Measurements from ENCODE around the gene PAPPA2. TPM values are rescaled to one million over a fixed set of nuclear protein-coding genes. Genes with fewer than 3 reads are reported as not detected.

The PAPPA2 gene
- total RNA-seq, 2 experiments from 2014 or later, result 0.19 TPM; not detected in 1

GRCh38 chr1:176705585-176705984 is 242.6 kb downstream of the PAPPA2 start:
- ChIA-PET CTCF (ENCODE audit: unreplicated experiment) (no interaction called here), POLR2A (interaction anchor here (1.5 kb wide), 1 partner anchor 135 kb away, joined by 3 read pairs; no protein-coding TSS in a partner anchor)
- Histone ChIP-seq H3K9me3 (ENCODE audit: low read length) (no peaks in the 10 kb centered on the region), H2AFZ (ENCODE audit: low read length) (no peak overlapping the region), H3K4me2 (ENCODE audit: low read length) (no peak overlapping the region), H3K4me1 (ENCODE audit: insufficient read depth, low read length, poor library complexity, severe bottlenecking) (no peaks in the 10 kb centered on the region), H3K9me2 (ENCODE audit: insufficient read depth, low read length) (no peaks in the 10 kb centered on the region), H3K79me2 (ENCODE audit: insufficient read depth, low read depth, low read length) (no peaks in the 10 kb centered on the region), H4K20me1 (ENCODE audit: insufficient read depth, low read length) (no peaks in the 10 kb centered on the region), H3K27ac (ENCODE audit: low read depth, low read length, poor library complexity, severe bottlenecking) (no peak overlapping the region), H3K36me3 (ENCODE audit: insufficient read depth, low read length) (no peaks in the 10 kb centered on the region), H3K4me3 (ENCODE audit: low read depth, low read length, poor library complexity, severe bottlenecking) (no peak overlapping the region)
- intact Hi-C loops (cut with micrococcal nuclease; ENCODE audit: unreplicated experiment), result no loop called here
- DNase-seq (ENCODE audit: low spot score), result no peak
- BruUV-seq (replicated peaks), result no TSS peak
- TF ChIP-seq EZH2phosphoT487 (IDR thresholded peaks at IDR 0.05; ENCODE audit: borderline replicate concordance, low read depth, low read length), result no peak
- TF ChIP-seq CTCF (conservative IDR thresholded peaks at IDR 0.05; ENCODE audit: low read length), result no peak

GRCh38 chr1:176717066-176717750 is 254.2 kb downstream of the PAPPA2 start:
- POLR2A ChIA-PET, result no interaction called here
- Histone ChIP-seq H3K4me1 (ENCODE audit: insufficient read depth, low read length, poor library complexity, severe bottlenecking) (no peaks in the 10 kb centered on the region), H3K9me3 (ENCODE audit: low read length) (no peaks in the 10 kb centered on the region), H4K20me1 (ENCODE audit: insufficient read depth, low read length) (no peaks in the 10 kb centered on the region), H2AFZ (ENCODE audit: low read length) (no peak overlapping the region), H3K4me3 (ENCODE audit: low read depth, low read length, poor library complexity, severe bottlenecking) (no peak overlapping the region), H3K4me2 (ENCODE audit: low read length) (no peak overlapping the region), H3K27ac (ENCODE audit: low read depth, low read length, poor library complexity, severe bottlenecking) (no peak overlapping the region), H3K9me2 (ENCODE audit: insufficient read depth, low read length) (no peaks in the 10 kb centered on the region), H3K36me3 (ENCODE audit: insufficient read depth, low read length) (no peaks in the 10 kb centered on the region), H3K79me2 (ENCODE audit: insufficient read depth, low read depth, low read length) (no peaks in the 10 kb centered on the region)
- intact Hi-C loops (cut with micrococcal nuclease; ENCODE audit: unreplicated experiment), result no loop called here
- no peak for TF ChIP-seq EZH2phosphoT487 (IDR thresholded peaks at IDR 0.05; ENCODE audit: borderline replicate concordance, low read depth, low read length)
- TF ChIP-seq CTCF (conservative IDR thresholded peaks at IDR 0.05; ENCODE audit: low read length), result no peak
- no peak for DNase-seq (ENCODE audit: low spot score)
- BruUV-seq (replicated peaks), result no TSS peak
- CTCF ChIA-PET (ENCODE audit: unreplicated experiment), result no interaction called here

- no peaks in the 10 kb centered on the region for H3K9me2 ChIP-seq (ENCODE audit: insufficient read depth, low read length)
- H3K36me3 ChIP-seq (ENCODE audit: insufficient read depth, low read length), result no peaks in the 10 kb centered on the region
- no peak overlapping the region for H3K4me2 ChIP-seq (ENCODE audit: low read length)
- H3K4me3 ChIP-seq (ENCODE audit: low read depth, low read length, poor library complexity, severe bottlenecking), result no peak overlapping the region
- H2AFZ ChIP-seq (ENCODE audit: low read length), result no peak overlapping the region
- no peaks in the 10 kb centered on the region for H3K4me1 ChIP-seq (ENCODE audit: insufficient read depth, low read length, poor library complexity, severe bottlenecking)
- H3K79me2 ChIP-seq (ENCODE audit: insufficient read depth, low read depth, low read length), result no peaks in the 10 kb centered on the region
- TF ChIP-seq EZH2phosphoT487 (IDR thresholded peaks at IDR 0.05; ENCODE audit: borderline replicate concordance, low read depth, low read length) (no peak), CTCF (conservative IDR thresholded peaks at IDR 0.05; ENCODE audit: low read length) (no peak)
- H3K27ac ChIP-seq (ENCODE audit: low read depth, low read length, poor library complexity, severe bottlenecking), result no peak overlapping the region
- ChIA-PET CTCF (ENCODE audit: unreplicated experiment) (no interaction called here), POLR2A (no interaction called here)
- no TSS peak for BruUV-seq (replicated peaks)
- intact Hi-C loops (cut with micrococcal nuclease; ENCODE audit: unreplicated experiment), result no loop called here
- H4K20me1 ChIP-seq (ENCODE audit: insufficient read depth, low read length), result no peaks in the 10 kb centered on the region
- H3K9me3 ChIP-seq (ENCODE audit: low read length), result no peaks in the 10 kb centered on the region
- DNase-seq (ENCODE audit: low spot score), result no peak
Observed at GRCh38 chr1:176719447-176719846, 256.5 kb downstream of the PAPPA2 start.

Data from OCI-LY7 (cell line).